Measurements from ENCODE around the gene SULF2.

DNA sequence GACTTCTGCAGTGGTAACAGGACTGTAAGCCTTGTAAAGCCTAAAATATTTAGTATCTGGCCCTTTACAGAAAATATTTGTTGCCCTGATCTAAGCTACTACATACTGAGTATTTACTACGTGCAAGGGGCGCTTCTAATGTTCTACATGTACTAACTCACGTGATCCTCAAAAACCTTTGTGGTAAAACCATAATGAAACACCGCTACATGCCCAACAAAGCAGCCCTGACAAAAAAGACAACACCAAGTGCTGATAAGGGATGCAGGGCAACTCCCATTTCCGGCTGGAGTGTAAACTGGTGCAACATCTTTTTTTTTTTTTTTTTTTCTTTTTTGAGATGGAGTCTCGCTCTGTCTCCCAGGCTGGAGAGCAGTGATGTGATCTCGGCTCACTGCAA is 85.0 kb downstream of the SULF2 start:
- TF ChIP-seq CTCF (conservative IDR thresholded peaks at IDR 0.05): no peak
- no peak for TF ChIP-seq ZFX (IDR thresholded peaks at IDR 0.05)
